ENCODE data around the gene PBXIP1. TPM values are rescaled to one million over a fixed set of nuclear protein-coding genes. Genes with fewer than 3 reads are reported as not detected.
A peak's percentile ranks its signal among the peaks of the same experiment; 100 is the strongest.

The PBXIP1 gene
- total and polyA plus RNA-seq, 10 of the 15 experiments (the other 5 are each of a cell fraction or from before 2014, with no cell fraction given): 0.63 to 25.6 (median 15.4) TPM

DNA sequence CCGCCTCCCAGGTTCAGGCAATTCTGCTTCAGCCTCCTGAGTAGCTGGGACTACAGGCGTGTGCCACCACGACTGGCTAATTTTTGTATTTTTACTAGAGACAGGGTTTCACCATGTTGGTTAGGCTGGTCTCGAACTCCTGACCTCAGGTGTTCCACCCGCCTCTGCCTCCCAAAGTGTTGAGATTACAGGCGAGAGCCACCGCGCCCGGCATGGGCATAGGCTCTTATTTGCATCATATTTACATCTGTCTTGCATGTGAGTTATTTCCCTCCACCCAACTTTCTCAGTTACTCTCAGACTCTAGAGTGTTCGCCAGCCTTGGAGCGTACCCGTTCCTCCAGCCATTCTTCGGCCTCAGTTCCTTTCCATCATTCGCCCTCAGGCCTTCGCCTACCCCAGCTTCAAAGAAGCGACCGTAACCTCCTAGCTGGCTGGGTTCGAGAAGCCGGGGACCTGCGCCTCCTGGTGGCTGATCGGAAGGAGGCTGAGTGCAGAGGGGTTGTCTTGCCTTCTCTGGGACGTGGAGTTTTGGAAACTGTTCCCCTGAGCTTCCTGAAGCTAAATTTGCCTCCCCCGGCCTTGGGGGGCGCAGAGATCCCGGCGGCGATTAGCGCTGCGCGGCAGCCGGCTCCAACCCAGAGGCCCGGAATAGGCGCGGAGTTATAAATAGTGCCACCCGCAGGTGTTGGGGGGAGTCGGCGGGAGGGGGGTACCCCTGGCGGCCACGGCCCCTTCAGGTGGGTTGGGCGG, 43.1 kb upstream of the PBXIP1 start (continued):
- TF ChIP-seq CUX1 (IDR thresholded peaks at IDR 0.05; ENCODE audit: insufficient replicate concordance, low read depth, low read length) (no peak), YY1 (IDR thresholded peaks at IDR 0.05; ENCODE audit: low read depth, low read length) (peak; percentile 75), TCF3 (IDR thresholded peaks at IDR 0.05; ENCODE audit: borderline replicate concordance, insufficient read depth, low read depth, low read length) (no peak; the same call in 1 of the 2 replicates), SUPT20H (IDR thresholded peaks at IDR 0.05; ENCODE audit: borderline replicate concordance, control insufficient read depth, low read depth, low read length) (no peak), POLR2A (IDR thresholded peaks at IDR 0.05; ENCODE audit: low read depth, low read length) (peak; percentile 62), NKRF (conservative IDR thresholded peaks at IDR 0.05) (peak; percentile 54; the same call in 1 of the 2 replicates), JUNB (IDR thresholded peaks at IDR 0.05) (no peak; the same call in 1 of the 2 replicates), CBFB (IDR thresholded peaks at IDR 0.05; ENCODE audit: low read depth) (peak; percentile 70; the same call in 1 of the 2 replicates), NFYB (IDR thresholded peaks at IDR 0.05; ENCODE audit: insufficient read depth, low read depth, low read length) (no peak), CHD2 (IDR thresholded peaks at IDR 0.05; ENCODE audit: borderline replicate concordance, low read depth, low read length) (peak; percentile 33; the same call in 1 of the 2 replicates), NR2F1 (conservative IDR thresholded peaks at IDR 0.05) (peak; percentile 24; the same call in 1 of the 2 replicates), ATF7 (IDR thresholded peaks at IDR 0.05; ENCODE audit: low read depth) (peak; percentile 40; the same call in 1 of the 2 replicates), CHD1 (IDR thresholded peaks at IDR 0.05; ENCODE audit: low read depth, low read length) (no peak), ELK1 (IDR thresholded peaks at IDR 0.05; ENCODE audit: low read depth, low read length) (no peak), SMAD1 (IDR thresholded peaks at IDR 0.05; ENCODE audit: low read depth, partially characterized antibody) (no peak), KDM1A (IDR thresholded peaks at IDR 0.05; ENCODE audit: borderline replicate concordance) (no peak), ZSCAN29 (IDR thresholded peaks at IDR 0.05) (no peak), SIX5 (IDR thresholded peaks at IDR 0.05; ENCODE audit: low read depth, low read length, severe bottlenecking) (no peak), E2F8 (IDR thresholded peaks at IDR 0.05; ENCODE audit: low read depth, partially characterized antibody) (no peak)
